ENCODE results near the gene COL11A2.

COL11A2 gene

GRCh38 chr6:33206027-33206863, 14.0 kb upstream of the COL11A2 start:
- no peak for DNase-seq (ENCODE audit: low spot score)

GRCh38 chr6:33205191-33206026, 13.1 kb upstream of the COL11A2 start:
- DNase-seq (ENCODE audit: low spot score) = no peak

- peak; percentile 94 for DNase-seq (ENCODE audit: low spot score)
Observed at GRCh38 chr6:33204415-33205190, 12.3 kb upstream of the COL11A2 start, which contains the start of gene HSD17B8. HSD17B8 (plus strand) TSS chr6:33204655; CDS start chr6:33204669, 14 bp downstream.

DNA sequence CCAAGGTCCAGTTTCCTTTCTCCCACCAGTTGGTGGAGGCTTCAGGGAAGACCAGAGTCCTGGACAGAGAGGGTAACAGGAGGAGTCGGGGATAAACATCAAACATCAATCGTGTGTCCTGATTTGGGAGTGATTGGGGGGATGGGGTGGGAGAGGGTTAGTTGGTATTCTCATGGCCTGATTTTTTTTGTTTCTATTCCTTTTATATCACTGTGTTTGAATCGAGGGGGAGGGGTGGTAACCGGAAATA, 11.8 kb upstream of the COL11A2 start:
- no peak for DNase-seq (ENCODE audit: low spot score)

DNA sequence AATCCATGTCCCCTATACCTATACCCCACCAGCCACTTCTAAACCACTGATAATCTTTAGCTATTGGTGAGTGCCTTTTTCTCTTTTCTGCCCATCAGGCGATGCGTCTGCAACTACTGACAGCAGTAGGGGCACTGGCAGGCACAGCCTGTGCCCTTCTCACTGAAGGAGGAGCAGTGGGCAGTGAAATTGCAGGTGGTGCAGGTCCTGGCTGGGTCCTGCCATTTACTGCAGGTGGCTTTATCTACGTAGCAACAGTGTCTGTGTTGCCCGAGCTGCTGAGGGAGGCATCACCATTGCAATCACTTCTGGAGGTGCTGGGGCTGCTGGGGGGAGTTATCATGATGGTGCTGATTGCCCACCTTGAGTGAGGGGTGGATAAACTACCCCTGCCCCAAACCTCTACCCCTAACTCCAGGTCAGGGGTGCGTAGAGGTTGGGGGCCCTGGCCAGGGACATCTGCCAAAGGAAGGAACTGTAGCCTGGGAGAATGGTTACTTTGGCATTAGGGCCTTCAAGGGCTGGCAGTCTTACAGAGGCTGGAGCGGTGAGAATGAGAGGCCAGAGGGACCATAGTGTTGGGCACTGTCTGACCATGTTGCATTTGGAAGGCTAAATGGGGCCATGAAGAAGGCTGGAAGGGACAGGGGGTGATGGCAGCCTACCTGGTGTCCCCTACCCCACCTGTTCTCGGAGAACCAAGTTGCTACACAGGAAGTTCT, 11.3 kb upstream of the COL11A2 start:
- no peak for DNase-seq (ENCODE audit: low spot score)

DNA sequence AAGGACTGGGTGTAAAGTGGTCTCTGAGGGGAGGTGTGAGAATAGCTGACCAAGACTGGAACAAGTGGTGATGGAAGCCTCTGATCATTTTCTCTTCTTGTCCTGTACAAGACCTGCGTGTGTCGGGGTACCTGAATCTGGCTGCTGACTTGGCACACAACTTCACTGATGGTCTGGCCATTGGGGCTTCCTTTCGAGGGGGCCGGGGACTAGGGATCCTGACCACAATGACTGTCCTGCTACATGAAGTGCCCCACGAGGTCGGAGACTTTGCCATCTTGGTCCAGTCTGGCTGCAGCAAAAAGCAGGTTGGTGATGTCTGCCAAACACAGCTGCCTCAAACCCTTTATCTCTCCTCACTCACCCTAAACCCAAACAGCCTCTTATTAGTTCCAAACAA, 10.5 kb upstream of the COL11A2 start:
- DNase-seq (ENCODE audit: low spot score) = no peak

DNA sequence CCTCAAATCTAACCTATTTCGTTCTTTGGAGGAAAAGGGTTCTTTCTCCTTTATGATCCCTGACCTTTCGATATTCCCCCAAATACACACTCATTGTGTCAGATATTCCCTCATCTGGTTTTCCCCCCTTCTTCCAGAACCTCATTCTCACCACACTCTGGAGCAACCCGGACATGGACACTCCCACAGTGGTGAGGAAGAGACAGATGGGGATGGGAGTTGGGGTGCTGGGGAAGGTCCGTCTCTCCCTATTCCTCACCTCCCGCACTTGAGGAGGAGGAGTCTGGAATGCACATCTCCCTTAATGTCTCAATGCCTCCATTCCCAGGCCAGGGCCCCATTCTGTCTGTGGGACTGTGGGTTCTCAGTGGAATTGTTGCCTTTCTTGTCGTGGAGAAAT, 9.7 kb upstream of the COL11A2 start:
- no peak for DNase-seq (ENCODE audit: low spot score)

DNA sequence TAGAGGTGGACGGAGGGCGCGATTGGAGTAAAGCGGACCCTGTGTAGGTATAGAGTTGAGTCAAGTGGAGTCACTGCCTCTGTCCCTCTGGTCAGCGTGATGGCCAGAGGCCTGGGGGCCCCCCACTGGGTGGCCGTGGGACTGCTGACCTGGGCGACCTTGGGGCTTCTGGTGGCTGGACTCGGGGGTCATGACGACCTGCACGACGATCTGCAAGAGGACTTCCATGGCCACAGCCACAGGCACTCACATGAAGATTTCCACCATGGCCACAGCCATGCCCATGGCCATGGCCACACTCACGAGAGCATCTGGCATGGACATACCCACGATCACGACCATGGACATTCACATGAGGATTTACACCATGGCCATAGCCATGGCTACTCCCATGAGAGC, 8.9 kb upstream of the COL11A2 start:
- DNase-seq (ENCODE audit: low spot score) = no peak

GRCh38 chr6:33200219-33201146, 8.2 kb upstream of the COL11A2 start, which contains the start of the genes RXRB and SLC39A7:
RXRB (minus strand) TSS chr6:33200665; CDS start chr6:33200476, 189 bp downstream.
SLC39A7 (plus strand) TSS chr6:33200867; CDS start chr6:33201246, 379 bp downstream.
- peak; percentile 98 for DNase-seq (ENCODE audit: low spot score)

DNA sequence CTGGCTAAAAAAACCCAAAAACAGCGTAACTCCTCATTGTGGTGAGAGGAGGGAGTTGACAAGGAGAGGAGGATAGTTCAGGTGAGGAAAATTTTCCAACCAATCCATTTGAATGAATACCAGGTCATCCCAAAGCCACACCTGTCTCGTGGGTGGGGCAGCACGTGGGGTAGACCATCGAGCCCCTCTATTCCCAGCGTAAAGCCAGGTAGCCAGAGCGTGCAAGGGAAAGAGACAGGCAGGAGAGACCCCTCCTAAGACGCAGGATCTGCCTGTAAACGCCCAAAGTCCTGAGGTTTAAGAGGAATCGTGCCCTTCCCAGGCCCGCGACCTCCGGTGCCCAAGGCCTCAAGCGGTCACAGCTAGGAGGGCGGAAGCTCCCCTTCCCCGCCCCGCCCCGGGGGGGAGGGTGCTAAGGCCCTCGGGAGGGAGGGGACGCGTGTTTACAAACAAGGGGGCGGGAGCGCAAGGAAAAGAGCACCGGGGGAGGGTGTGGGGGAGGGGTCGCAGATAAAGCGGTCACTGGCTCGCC, 7.5 kb upstream of the COL11A2 start:
- peak; percentile 68 for DNase-seq (ENCODE audit: low spot score)

DNA sequence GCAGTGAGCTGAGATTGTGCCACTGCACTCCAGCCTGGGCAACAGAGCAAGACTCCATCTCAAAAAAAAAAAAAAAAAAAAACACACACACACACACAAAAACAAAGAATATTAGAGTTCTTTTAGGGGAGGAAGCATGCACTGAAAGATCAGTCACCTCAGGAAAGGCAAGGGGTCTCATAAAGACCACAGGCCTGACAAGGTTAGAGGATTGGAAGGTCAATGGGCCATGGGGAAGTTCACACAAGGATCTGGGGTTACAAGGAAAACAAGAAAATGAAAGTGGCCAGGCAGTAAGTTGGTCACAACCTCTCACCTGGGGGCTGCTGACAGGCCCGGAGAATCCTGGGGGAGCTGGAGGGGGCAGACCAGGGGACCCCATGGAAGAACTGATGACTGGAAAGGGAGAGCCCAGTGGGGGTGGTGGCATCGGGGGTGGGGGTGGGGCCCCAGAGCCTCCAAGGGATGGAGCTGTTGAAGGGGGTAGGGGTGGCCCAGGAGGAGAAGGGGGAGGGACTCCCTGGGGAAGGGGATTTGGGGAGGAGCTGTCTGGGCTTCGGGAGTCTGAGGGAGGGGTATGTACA, 6.7 kb upstream of the COL11A2 start:
- DNase-seq (ENCODE audit: low spot score) = no peak

GRCh38 chr6:33198159-33198852, 6.0 kb upstream of the COL11A2 start:
- DNase-seq (ENCODE audit: low spot score) = no peak

DNA sequence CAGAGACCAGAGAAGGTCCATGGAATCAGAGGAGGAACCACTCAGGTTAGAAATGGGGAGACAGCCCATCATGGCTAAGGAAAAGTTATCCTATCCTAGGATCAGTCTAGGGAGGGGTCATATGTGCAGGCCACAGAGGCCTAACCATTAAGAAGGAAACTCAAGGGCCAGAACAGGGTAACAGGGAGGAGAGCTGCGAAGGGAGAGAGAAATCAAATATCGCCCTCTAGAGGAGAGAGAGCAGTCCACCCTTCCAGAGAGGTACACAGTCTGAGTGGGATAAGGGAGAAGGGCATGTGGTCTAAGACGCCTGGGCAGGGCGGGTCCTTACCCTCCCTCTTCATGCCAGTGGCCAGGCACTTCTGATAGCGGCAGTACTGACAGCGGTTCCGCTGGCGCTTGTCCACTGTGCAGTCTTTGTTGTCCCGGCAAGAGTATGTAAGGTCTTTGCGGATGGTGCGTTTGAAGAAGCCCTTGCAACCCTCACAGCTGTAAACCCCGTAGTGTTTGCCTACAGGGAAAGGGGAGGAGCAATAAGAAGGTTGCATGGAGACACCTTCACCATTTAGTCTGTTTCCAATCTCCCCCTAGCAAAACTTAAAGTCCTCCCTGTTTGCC, 5.3 kb upstream of the COL11A2 start:
- DNase-seq (ENCODE audit: low spot score) = peak; percentile 84

DNA sequence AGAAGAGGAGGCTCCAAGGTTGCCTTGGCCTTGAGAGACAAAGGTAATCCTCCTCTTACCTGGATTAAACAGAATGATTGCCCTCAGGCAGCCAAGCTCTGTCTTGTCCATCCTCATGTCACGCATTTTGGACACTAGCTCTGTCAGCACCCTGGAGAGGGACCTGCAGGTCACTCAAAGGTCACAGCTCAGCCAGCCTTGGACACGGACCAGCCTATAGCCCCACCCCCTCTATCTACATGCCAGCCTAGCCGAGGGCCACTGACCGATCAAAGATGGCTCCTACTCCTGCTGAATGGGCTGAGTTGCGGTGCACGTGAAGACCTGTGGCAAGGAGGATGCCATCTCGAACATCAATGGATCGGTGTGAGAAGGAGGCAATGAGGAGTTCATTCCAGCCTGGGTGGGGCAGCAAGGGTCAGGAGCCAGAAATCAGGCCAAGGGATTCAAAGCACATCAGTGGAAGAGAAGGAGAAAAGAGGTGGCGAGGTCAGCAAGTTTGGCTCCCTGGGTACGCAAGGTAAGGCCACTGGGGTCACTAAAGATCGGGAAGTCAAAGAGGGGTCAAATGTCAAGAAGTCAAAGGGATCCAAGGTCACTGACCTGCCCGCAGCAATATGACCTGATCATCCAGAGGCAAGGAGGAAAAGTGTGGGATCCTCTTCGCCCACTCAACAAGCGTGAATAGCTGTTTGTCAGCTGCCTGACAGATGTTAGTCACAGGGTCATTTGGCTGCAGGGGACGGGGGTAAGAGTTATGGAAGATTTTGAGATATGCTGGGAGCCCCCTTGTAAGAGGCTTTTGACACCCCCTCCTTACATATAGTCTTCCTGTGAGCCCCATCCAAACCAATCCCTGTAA, 3.3 kb upstream of the COL11A2 start:
- DNase-seq (ENCODE audit: low spot score) = no peak

DNA sequence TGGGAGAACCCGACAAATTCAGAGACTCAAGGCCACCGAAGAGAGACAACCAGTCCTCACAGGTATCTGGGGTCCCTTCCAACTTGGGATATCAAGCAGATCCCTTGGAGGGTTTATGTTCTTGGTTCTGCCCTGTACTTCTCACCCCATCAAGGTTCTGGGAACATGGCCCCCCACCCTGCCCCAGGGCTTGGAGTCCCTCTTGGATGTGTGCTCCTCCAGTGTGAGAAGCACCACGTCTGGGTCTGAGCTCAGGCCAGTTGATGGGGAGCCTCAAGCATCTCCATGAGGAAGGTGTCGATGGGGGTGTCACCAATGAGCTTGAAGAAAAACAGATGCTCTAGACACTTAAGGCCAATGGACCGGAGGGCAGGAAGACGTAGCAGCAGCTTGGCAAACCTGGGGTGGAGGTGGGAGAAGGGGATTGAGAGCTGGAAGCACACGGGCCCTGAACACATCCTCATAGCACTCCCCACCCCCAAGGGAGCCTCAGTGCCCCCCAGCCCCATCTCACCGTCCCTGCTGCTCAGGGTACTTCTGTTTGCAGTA, 2.2 kb upstream of the COL11A2 start:
- DNase-seq (ENCODE audit: low spot score) = no peak

- no peak for DNase-seq (ENCODE audit: low spot score)
Observed at GRCh38 chr6:33193619-33194018, 1.4 kb upstream of the COL11A2 start.

Measured in AG08396 (cell line).